Hepatocyte (in vitro differentiated cells): Measurements from ENCODE around the gene LUZP2. TPM values are rescaled to one million over a fixed set of nuclear protein-coding genes. Genes with fewer than 3 reads are reported as not detected.

Experiments
- DNase-seq: peaks from one replicate; pipeline ENCODE4 v3.0.0-alpha.2; 2016; ENCODE audit warnings: low spot score
- H2AFZ ChIP-seq: fragments of 200-600 bp; sonication (generic); 2 replicates; pipeline ENCODE4 v1.6.0; 2016; ENCODE audit warnings: antibody characterized with exemption, mild to moderate bottlenecking
- H3K27ac ChIP-seq: fragments of 200-600 bp; sonication (generic); 2 replicates; pipeline ENCODE4 v1.5.1; 2016; ENCODE audit warnings: mild to moderate bottlenecking
- H3K27me3 ChIP-seq: fragments of 200-600 bp; sonication (generic); 2 replicates; pipeline ENCODE4 v1.6.1; 2016
- H3K36me3 ChIP-seq: fragments of 200-600 bp; sonication (generic); replicated peaks from 2 replicates; pipeline ENCODE4 v1.5.1; 2016; ENCODE audit warnings: low read depth; ENCODE audit not compliant: insufficient read depth
- H3K4me1 ChIP-seq: fragments of 200-600 bp; sonication (generic); 2 replicates; pipeline ENCODE4 v1.5.1; 2016; ENCODE audit warnings: mild to moderate bottlenecking, moderate library complexity; ENCODE audit not compliant: insufficient read depth
- H3K4me2 ChIP-seq: fragments of 200-600 bp; sonication (generic); 2 replicates; pipeline ENCODE4 v1.6.0; 2016
- H3K4me3 ChIP-seq: fragments of 200-600 bp; sonication (generic); 2 replicates; pipeline ENCODE4 v1.5.1; 2016; ENCODE audit warnings: mild to moderate bottlenecking
- H3K79me2 ChIP-seq: fragments of 200-600 bp; sonication (generic); 2 replicates; pipeline ENCODE4 v1.6.0; 2017; ENCODE audit warnings: mild to moderate bottlenecking
- H3K9me2 ChIP-seq: fragments of 200-600 bp; sonication (generic); replicated peaks from 2 replicates; pipeline ENCODE4 v1.6.0; 2017; ENCODE audit warnings: mild to moderate bottlenecking; ENCODE audit not compliant: insufficient read depth
- H3K9me3 ChIP-seq: fragments of 200-600 bp; sonication (generic); 2 replicates; pipeline ENCODE4 v1.5.1; 2016; ENCODE audit warnings: low read depth, mild to moderate bottlenecking
- H4K20me1 ChIP-seq: fragments of 200-600 bp; sonication (generic); 2 replicates; pipeline ENCODE4 v1.6.0; 2016; ENCODE audit warnings: mild to moderate bottlenecking; ENCODE audit not compliant: insufficient read depth, poor library complexity, severe bottlenecking
- EZH2 ChIP-seq: fragments of 200-600 bp; sonication (generic); IDR thresholded peaks from 2 replicates; pipeline ENCODE4 v1.6.1; 2016; ENCODE audit warnings: antibody characterized with exemption, mild to moderate bottlenecking, borderline replicate concordance
- EZH2phosphoT487 ChIP-seq: fragments of 200-600 bp; sonication (generic); IDR thresholded peaks from one replicate; pipeline ENCODE4 v1.6.1; 2018; ENCODE audit warnings: antibody characterized with exemption, mild to moderate bottlenecking, low read depth, moderate library complexity; ENCODE audit not compliant: unreplicated experiment, severe bottlenecking
- WGBS: methylation state at CpG from one replicate; pipeline ENCODE4 v1.1.6; 2016; ENCODE audit warnings: low lambda C conversion rate; ENCODE audit errors: missing lambda C conversion rate; 5-methylcytosine and 5-hydroxymethylcytosine counted together
- polyA plus RNA-seq: library from polyadenylated mRNA; unstranded; fragments of >200 nt; fragmentation: Nextera tagmentation; extraction: Ambion mirVana; gene quantifications from 2 replicates; pipeline ENCODE4 v1.2.1, GENCODE V29; 2016
- total RNA-seq: library from RNA; depleted of rRNA; stranded (reverse); fragments of >200 nt; gene quantifications from 2 replicates; pipeline ENCODE4 v1.2.3, GENCODE V29; 2014
- TF ChIP-seq, protein P1 (sequence below): fragments of 200-600 bp; sonication (generic); IDR thresholded peaks from 2 replicates; pipeline ENCODE4 v1.5.1; 2016; ENCODE audit warnings: antibody characterized with exemption, mild to moderate bottlenecking; ENCODE audit not compliant: poor library complexity

Gene LUZP2
- total and polyA plus RNA-seq, 2 experiments from 2014 or later, result 2.2 to 7.9 TPM

DNA sequence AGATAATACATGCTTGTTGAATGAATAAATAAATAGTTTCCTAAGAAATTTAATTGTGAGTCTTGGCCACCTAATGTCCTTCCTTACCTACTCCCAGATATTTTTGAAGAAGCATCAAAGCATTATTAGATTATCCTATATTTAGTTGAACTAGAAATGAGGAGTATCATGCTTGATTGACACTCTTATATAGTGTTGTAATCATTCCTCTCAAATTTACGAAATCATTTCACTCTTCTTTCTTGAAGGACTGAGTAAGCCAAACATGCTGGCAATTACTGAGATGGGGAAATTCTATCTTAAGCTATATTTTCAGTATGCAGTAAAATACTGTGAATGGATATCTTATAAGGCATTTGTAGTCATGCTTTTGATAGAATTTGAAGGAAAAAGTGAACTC lies 189.0 kb downstream of the LUZP2 start:
- no peaks in the 10 kb centered on the region for H3K4me1 ChIP-seq
- H3K36me3 ChIP-seq, result no peaks in the 10 kb centered on the region
- H3K4me3 ChIP-seq, result no peak overlapping the region
- TF ChIP-seq EZH2phosphoT487 (no peak), EZH2 (no peak)
- TF ChIP-seq, protein P1, sequence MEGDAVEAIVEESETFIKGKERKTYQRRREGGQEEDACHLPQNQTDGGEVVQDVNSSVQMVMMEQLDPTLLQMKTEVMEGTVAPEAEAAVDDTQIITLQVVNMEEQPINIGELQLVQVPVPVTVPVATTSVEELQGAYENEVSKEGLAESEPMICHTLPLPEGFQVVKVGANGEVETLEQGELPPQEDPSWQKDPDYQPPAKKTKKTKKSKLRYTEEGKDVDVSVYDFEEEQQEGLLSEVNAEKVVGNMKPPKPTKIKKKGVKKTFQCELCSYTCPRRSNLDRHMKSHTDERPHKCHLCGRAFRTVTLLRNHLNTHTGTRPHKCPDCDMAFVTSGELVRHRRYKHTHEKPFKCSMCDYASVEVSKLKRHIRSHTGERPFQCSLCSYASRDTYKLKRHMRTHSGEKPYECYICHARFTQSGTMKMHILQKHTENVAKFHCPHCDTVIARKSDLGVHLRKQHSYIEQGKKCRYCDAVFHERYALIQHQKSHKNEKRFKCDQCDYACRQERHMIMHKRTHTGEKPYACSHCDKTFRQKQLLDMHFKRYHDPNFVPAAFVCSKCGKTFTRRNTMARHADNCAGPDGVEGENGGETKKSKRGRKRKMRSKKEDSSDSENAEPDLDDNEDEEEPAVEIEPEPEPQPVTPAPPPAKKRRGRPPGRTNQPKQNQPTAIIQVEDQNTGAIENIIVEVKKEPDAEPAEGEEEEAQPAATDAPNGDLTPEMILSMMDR, result no peak
- H3K79me2 ChIP-seq, result no peaks in the 10 kb centered on the region
- no peak for DNase-seq
- H2AFZ ChIP-seq, result no peak overlapping the region
- H3K9me3 ChIP-seq, result no peaks in the 10 kb centered on the region
- no peak overlapping the region for H3K27ac ChIP-seq
- H3K27me3 ChIP-seq, result no peaks in the 10 kb centered on the region
- WGBS, result 79% methylated on average over 1 of the region's 1 CpG
- H3K9me2 ChIP-seq, result no peaks in the 10 kb centered on the region
- no peaks in the 10 kb centered on the region for H4K20me1 ChIP-seq
- no peak overlapping the region for H3K4me2 ChIP-seq

DNA sequence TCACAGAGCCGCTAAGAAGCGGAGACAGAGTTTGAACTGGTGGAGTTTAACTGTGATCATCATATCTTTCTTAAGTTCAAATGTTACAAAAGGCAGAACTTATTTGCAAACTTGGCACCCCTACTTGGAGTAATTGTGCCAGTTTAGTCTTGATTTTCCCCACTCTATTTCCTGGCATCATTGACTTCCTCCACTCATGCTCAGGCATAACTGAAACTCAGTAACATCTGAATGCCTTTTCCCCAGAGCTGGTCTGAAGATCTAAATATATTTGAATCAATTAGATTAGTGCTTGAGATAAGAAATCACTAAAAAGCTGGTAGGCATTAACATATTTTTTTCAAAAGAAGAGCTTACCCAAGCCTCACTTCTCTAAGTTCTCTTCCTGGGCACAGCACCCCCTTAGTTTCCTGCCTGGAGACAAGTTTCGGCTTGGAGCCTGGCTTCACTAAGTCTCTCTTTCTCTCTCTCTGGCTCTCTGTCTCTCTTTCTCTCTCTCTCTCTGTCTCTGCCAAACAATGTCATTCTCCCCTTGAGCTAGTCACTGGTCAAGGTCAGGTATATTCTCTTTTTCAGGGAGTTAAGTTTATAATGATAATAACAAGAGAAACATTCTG lies 190.8 kb downstream of the LUZP2 start:
- Histone ChIP-seq H3K27ac (no peak overlapping the region), H3K4me2 (no peak overlapping the region), H3K27me3 (no peaks in the 10 kb centered on the region), H3K9me3 (no peaks in the 10 kb centered on the region), H4K20me1 (no peaks in the 10 kb centered on the region), H3K9me2 (no peaks in the 10 kb centered on the region), H3K79me2 (no peaks in the 10 kb centered on the region), H3K36me3 (no peaks in the 10 kb centered on the region), H3K4me3 (no peak overlapping the region), H3K4me1 (no peaks in the 10 kb centered on the region), H2AFZ (no peak overlapping the region)
- DNase-seq, result no peak
- WGBS, result 82% methylated on average over 3 of the region's 3 CpGs
- no peak for TF ChIP-seq EZH2phosphoT487
- TF ChIP-seq, protein P1, result no peak
- TF ChIP-seq EZH2, result no peak

DNA sequence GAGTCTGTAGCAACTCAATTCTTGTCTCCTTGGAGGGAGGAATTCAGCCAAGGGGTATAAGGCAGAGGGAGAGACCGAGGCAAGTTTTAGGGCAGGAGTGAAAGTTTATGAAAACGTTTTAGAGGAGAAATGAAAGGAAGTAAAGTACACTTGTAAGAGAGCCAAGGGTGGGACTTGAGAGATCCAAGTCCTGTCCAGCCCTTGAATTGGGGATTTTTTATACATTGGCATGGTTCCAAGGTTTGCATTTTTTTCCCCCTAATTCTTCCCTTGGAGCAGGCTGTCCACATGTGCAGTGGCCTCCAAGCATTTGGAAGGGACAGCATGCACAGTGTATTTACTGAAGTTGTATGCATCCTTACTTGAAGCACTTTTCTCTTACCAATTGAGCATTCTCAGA lies 192.1 kb downstream of the LUZP2 start:
- Histone ChIP-seq H3K4me1 (no peaks in the 10 kb centered on the region), H3K4me3 (no peak overlapping the region), H3K79me2 (no peaks in the 10 kb centered on the region), H3K4me2 (no peak overlapping the region), H3K9me3 (no peaks in the 10 kb centered on the region), H2AFZ (no peak overlapping the region), H3K27ac (no peak overlapping the region), H3K27me3 (no peaks in the 10 kb centered on the region), H3K9me2 (no peaks in the 10 kb centered on the region), H3K36me3 (no peaks in the 10 kb centered on the region), H4K20me1 (no peaks in the 10 kb centered on the region)
- no peak for TF ChIP-seq EZH2phosphoT487
- no peak for TF ChIP-seq EZH2
- TF ChIP-seq, protein P1, result no peak
- WGBS, result 74% methylated on average over 2 of the region's 2 CpGs
- DNase-seq, result no peak

DNA sequence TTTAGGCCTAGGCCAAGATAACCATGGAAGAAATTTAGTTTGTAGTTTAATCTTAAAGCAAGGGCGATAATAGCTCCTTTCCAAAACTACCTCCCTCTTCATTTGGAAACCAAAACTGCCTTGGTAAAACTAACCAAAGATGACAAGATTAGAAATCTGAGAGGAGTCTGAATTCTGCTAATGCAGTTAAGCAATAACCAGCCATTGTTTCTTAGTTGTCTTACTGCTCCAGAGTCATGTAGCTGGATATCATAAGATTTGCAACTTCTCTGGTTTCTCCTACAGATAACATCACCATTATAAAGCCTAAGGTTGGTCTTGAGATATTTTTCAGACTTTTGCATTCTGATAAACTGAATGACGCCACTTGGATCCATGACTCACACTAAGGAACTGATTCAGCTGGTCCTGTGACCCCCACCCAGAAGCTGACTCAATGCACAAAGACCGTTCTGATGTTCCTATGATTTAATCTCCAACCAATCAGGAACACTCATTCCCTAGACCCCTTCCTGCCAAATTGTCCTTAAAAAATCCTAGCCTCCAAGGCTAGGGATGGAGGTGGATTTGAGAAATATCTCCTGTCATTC lies 200.8 kb downstream of the LUZP2 start:
- Histone ChIP-seq H3K4me1 (no peaks in the 10 kb centered on the region), H3K27me3 (no peaks in the 10 kb centered on the region), H3K79me2 (no peaks in the 10 kb centered on the region), H3K36me3 (no peaks in the 10 kb centered on the region), H2AFZ (no peak overlapping the region), H3K9me3 (no peaks in the 10 kb centered on the region), H3K9me2 (no peaks in the 10 kb centered on the region), H4K20me1 (no peaks in the 10 kb centered on the region), H3K4me2 (no peak overlapping the region), H3K27ac (no peak overlapping the region), H3K4me3 (no peak overlapping the region)
- WGBS, result 93% methylated on average over 3 of the region's 3 CpGs
- TF ChIP-seq, protein P1, result no peak
- TF ChIP-seq EZH2phosphoT487 (no peak), EZH2 (no peak)
- DNase-seq, result no peak
